Measurements from ENCODE around the gene OR13C5. TPM values are rescaled to one million over a fixed set of nuclear protein-coding genes. Genes with fewer than 3 reads are reported as not detected.
"Not testable (repeated sequence)": the region's sequence is repeated elsewhere in the genome, so short reads cannot be mapped to it uniquely, and the experiment has no call there.

Gene OR13C5
- total and polyA plus RNA-seq, 2 donors (not counting 1 experiment from before 2014, with no cell fraction given): not detected

DNA sequence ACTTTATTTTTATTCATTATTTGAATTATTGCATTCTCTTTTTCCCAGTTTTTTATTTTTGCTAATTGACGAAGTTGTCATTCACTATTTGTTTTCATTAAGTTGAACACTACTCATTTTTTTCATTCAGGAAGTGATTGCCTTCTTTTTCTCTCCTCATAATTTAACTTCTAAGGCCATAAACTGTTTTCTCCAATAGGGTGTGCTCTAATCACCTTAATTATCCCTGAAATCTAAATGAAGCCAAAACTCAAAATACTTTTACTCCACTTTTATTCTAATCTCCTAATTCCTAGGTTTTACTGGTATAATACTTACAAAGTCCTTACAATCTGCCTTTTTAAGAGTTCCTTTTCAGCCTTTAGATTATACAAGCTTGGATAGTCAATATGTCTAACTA, 9.1 kb upstream of the OR13C5 start:
- H3K4me3 ChIP-seq (replicated peaks in 1 of 4; ENCODE audit: control extremely low read depth in 1 of 4, insufficient read depth in 1 of 4, low read depth in 3 of 4, low read length in 4 of 4): no peak overlapping the region
- no peaks in the 10 kb centered on the region for H4K20me1 ChIP-seq (ENCODE audit: control insufficient read depth, extremely low read depth, insufficient read depth, low read length)
- DNase-seq (ENCODE audit: low read depth in 2 of 2): no peak
- TF ChIP-seq, protein P1, sequence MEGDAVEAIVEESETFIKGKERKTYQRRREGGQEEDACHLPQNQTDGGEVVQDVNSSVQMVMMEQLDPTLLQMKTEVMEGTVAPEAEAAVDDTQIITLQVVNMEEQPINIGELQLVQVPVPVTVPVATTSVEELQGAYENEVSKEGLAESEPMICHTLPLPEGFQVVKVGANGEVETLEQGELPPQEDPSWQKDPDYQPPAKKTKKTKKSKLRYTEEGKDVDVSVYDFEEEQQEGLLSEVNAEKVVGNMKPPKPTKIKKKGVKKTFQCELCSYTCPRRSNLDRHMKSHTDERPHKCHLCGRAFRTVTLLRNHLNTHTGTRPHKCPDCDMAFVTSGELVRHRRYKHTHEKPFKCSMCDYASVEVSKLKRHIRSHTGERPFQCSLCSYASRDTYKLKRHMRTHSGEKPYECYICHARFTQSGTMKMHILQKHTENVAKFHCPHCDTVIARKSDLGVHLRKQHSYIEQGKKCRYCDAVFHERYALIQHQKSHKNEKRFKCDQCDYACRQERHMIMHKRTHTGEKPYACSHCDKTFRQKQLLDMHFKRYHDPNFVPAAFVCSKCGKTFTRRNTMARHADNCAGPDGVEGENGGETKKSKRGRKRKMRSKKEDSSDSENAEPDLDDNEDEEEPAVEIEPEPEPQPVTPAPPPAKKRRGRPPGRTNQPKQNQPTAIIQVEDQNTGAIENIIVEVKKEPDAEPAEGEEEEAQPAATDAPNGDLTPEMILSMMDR (conservative IDR thresholded peaks at IDR 0.05 in 1 of 2, IDR thresholded peaks at IDR 0.05 in 1 of 2; ENCODE audit: low read depth in 1 of 2, low read length in 2 of 2): no peak
- no peak for TF ChIP-seq EZH2 (IDR thresholded peaks at IDR 0.05; ENCODE audit: low read length, missing control alignments)
- H3K79me2 ChIP-seq (ENCODE audit: control insufficient read depth, insufficient read depth, low read length): no peaks in the 10 kb centered on the region
- no peaks in the 10 kb centered on the region for H3K4me1 ChIP-seq (ENCODE audit: control insufficient read depth, extremely low read depth, insufficient read depth, low read length)
- H3K9me3 ChIP-seq (ENCODE audit: control insufficient read depth, insufficient read depth, low read depth, low read length): no peaks in the 10 kb centered on the region
- no peak overlapping the region for H3K9ac ChIP-seq (ENCODE audit: insufficient read depth, low read length)
- H3K27ac ChIP-seq (ENCODE audit: insufficient read depth, low read length): no peak overlapping the region
- H3K4me2 ChIP-seq (ENCODE audit: extremely low read depth, insufficient read depth, low read length): no peak overlapping the region
- H3K27me3 ChIP-seq (ENCODE audit: control insufficient read depth, insufficient read depth, low read length): no peaks in the 10 kb centered on the region
- no peaks in the 10 kb centered on the region for H3K36me3 ChIP-seq (ENCODE audit: control insufficient read depth, insufficient read depth, low read length)
- no peak overlapping the region for H2AFZ ChIP-seq (ENCODE audit: low read length)

DNA sequence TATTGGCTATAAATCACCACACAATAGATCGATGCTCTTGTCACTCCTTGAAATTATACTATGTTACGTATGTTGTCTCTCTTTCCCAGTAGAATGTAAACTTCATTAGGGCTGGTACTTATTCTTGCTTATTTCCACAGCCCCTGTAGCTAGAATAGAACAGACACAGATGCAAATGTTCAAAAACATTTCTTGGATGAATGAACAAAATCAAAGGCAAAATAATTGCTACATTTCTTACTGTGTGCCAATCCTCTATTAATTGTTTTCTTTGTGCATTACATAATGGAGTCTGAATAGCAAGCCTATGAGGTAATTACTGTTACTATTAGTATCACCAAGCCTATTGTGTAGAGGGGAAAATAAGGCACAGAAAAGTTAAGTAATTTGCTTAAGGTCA, 6.9 kb upstream of the OR13C5 start:
- Histone ChIP-seq H2AFZ (ENCODE audit: low read length) (no peak overlapping the region), H3K4me3 (replicated peaks in 1 of 4; ENCODE audit: control extremely low read depth in 1 of 4, insufficient read depth in 1 of 4, low read depth in 3 of 4, low read length in 4 of 4) (no peak overlapping the region), H4K20me1 (ENCODE audit: control insufficient read depth, extremely low read depth, insufficient read depth, low read length) (no peaks in the 10 kb centered on the region), H3K36me3 (ENCODE audit: control insufficient read depth, insufficient read depth, low read length) (no peaks in the 10 kb centered on the region), H3K27ac (ENCODE audit: insufficient read depth, low read length) (no peak overlapping the region), H3K79me2 (ENCODE audit: control insufficient read depth, insufficient read depth, low read length) (no peaks in the 10 kb centered on the region), H3K9ac (ENCODE audit: insufficient read depth, low read length) (no peak overlapping the region), H3K27me3 (ENCODE audit: control insufficient read depth, insufficient read depth, low read length) (no peaks in the 10 kb centered on the region), H3K4me2 (ENCODE audit: extremely low read depth, insufficient read depth, low read length) (no peak overlapping the region), H3K4me1 (ENCODE audit: control insufficient read depth, extremely low read depth, insufficient read depth, low read length) (no peaks in the 10 kb centered on the region), H3K9me3 (ENCODE audit: control insufficient read depth, insufficient read depth, low read depth, low read length) (no peaks in the 10 kb centered on the region)
- TF ChIP-seq EZH2 (IDR thresholded peaks at IDR 0.05; ENCODE audit: low read length, missing control alignments): no peak
- TF ChIP-seq, protein P1 (conservative IDR thresholded peaks at IDR 0.05 in 1 of 2, IDR thresholded peaks at IDR 0.05 in 1 of 2; ENCODE audit: low read depth in 1 of 2, low read length in 2 of 2): no peak
- no peak for DNase-seq (ENCODE audit: low read depth in 2 of 2)

DNA sequence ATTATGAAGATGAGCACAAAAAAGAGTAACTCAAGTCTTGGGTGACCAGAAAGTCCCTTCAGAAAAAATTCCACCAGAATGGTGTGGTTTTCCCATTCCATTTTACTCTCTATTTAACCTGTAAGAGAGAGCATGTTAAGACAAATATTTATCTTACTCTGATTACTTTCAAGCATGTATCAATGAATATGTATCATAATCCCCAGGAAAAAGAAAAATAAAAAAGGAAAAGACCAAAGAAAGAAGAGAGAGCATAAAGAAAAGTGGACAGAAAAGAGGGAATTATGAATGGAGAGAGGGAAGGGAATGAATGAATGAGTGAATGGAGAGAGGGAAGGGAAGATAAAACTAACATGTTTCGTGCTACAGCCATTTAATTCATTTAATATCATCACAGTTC, 6.3 kb upstream of the OR13C5 start, which contains the start of gene OR13C2:
TSS of gene OR13C2 (minus strand) at position 101 of the 400 bp plus-strand sequence. CDS start at position 101, 0 bp downstream.
- not testable (repeated sequence) for H3K27me3 ChIP-seq (ENCODE audit: control insufficient read depth, insufficient read depth, low read length); H3K36me3 ChIP-seq (ENCODE audit: control insufficient read depth, insufficient read depth, low read length)

More for the DNA sequence above, 6.3 kb upstream of the OR13C5 start, which contains the start of gene OR13C2:
- not testable (repeated sequence) for H3K9me3 ChIP-seq (ENCODE audit: control insufficient read depth, insufficient read depth, low read depth, low read length); DNase-seq (ENCODE audit: low read depth in 2 of 2); H2AFZ ChIP-seq (ENCODE audit: low read length); H4K20me1 ChIP-seq (ENCODE audit: control insufficient read depth, extremely low read depth, insufficient read depth, low read length); H3K9ac ChIP-seq (ENCODE audit: insufficient read depth, low read length); H3K4me2 ChIP-seq (ENCODE audit: extremely low read depth, insufficient read depth, low read length); H3K79me2 ChIP-seq (ENCODE audit: control insufficient read depth, insufficient read depth, low read length); H3K27ac ChIP-seq (ENCODE audit: insufficient read depth, low read length); H3K4me3 ChIP-seq (replicated peaks in 1 of 4; ENCODE audit: control extremely low read depth in 1 of 4, insufficient read depth in 1 of 4, low read depth in 3 of 4, low read length in 4 of 4); H3K4me1 ChIP-seq (ENCODE audit: control insufficient read depth, extremely low read depth, insufficient read depth, low read length)
